ENCODE measurements around the gene PPT2.

GRCh38 chr6:32181148-32181702 lies 27.3 kb downstream of the PPT2 start:
- TF ChIP-seq CTCF (IDR thresholded peaks at IDR 0.05) (no peak), POLR2A (IDR thresholded peaks at IDR 0.05) (no peak)

All from uterus (tissue), 2 donors.